NCI-H2107 (cell line): ENCODE data around the gene ZNF469.

ENCODE experiments used
- DNase-seq: peaks from one replicate; lab custom pipeline; 2025; lab: John Stamatoyannopoulos, UW

ZNF469 gene

GRCh38 chr16:88347656-88348376 is 34.9 kb upstream of the ZNF469 start:
- DNase-seq: no peak

GRCh38 chr16:88348377-88349152 is 34.2 kb upstream of the ZNF469 start:
- no peak for DNase-seq

GRCh38 chr16:88349153-88349902 is 33.4 kb upstream of the ZNF469 start:
- no peak for DNase-seq

- no peak for DNase-seq
These were observed 32.6 kb upstream of the ZNF469 start for GRCh38 chr16:88349903-88350900.

GRCh38 chr16:88350922-88351321 is 31.8 kb upstream of the ZNF469 start:
- no peak for DNase-seq

- no peak for DNase-seq
These were observed 31.2 kb upstream of the ZNF469 start for GRCh38 chr16:88351491-88352101.

GRCh38 chr16:88352261-88353200 is 30.2 kb upstream of the ZNF469 start:
- no peak for DNase-seq

- no peak for DNase-seq
These were observed 29.5 kb upstream of the ZNF469 start for GRCh38 chr16:88353232-88353631.

GRCh38 chr16:88353691-88354090 is 29.1 kb upstream of the ZNF469 start:
- DNase-seq: no peak

- DNase-seq: no peak
These were observed 28.3 kb upstream of the ZNF469 start for GRCh38 chr16:88354229-88355092.

- no peak for DNase-seq
These were observed 27.7 kb upstream of the ZNF469 start for GRCh38 chr16:88355093-88355388.

GRCh38 chr16:88355389-88356123 is 27.2 kb upstream of the ZNF469 start:
- no peak for DNase-seq

GRCh38 chr16:88356124-88356726 is 26.5 kb upstream of the ZNF469 start:
- no peak for DNase-seq

GRCh38 chr16:88356727-88357199 is 26.0 kb upstream of the ZNF469 start:
- DNase-seq: no peak

- DNase-seq: no peak
These were observed 25.3 kb upstream of the ZNF469 start for GRCh38 chr16:88357317-88358022.

GRCh38 chr16:88358023-88358420 is 24.7 kb upstream of the ZNF469 start:
- DNase-seq: no peak

GRCh38 chr16:88359008-88359407 is 23.8 kb upstream of the ZNF469 start:
- DNase-seq: no peak
